Colonic mucosa (tissue), 4 donors: ENCODE results near the gene APRT. TPM values are rescaled to one million over a fixed set of nuclear protein-coding genes. Genes with fewer than 3 reads are reported as not detected.
"Not testable (repeated sequence)": the region's sequence is repeated elsewhere in the genome, so short reads cannot be mapped to it uniquely, and the experiment has no call there.

ENCODE experiments used
- DNase-seq: peaks from one replicate; pipeline ENCODE4 v3.0.0-alpha.2; 2020
- H3K27ac ChIP-seq: fragments of 200-600 bp; one replicate; pipeline ENCODE4 v1.8.0; 2021
- H3K27me3 ChIP-seq: fragments of 200-600 bp; one replicate; pipeline ENCODE4 v1.8.0; 2021
- H3K36me3 ChIP-seq: fragments of 200-600 bp; one replicate; pipeline ENCODE4 v1.8.0; 2021
- H3K4me1 ChIP-seq: fragments of 200-600 bp; one replicate; pipeline ENCODE4 v1.8.0; 2021; ENCODE audit warnings: mild to moderate bottlenecking
- H3K4me3 ChIP-seq: fragments of 200-600 bp; one replicate; pipeline ENCODE4 v1.8.0; 2021
- H3K9ac ChIP-seq, 2 donors: one replicate each; pipeline ENCODE4 v1.7.0; 2013; ENCODE audit warnings: control low read depth in 2 of 2, low read depth in 2 of 2, low read length in 2 of 2
- H3K9me3 ChIP-seq: fragments of 200-600 bp; one replicate; pipeline ENCODE4 v1.8.0; 2021
- intact Hi-C: fragments of 100-400 bp; cut with DNase I; formaldehyde crosslinking; loops from one replicate; pipeline ENCODE4 v1.14.1; 2022
- total RNA-seq, 2 donors: library from RNA; stranded (reverse); fragmentation: NEBNext Ultra II Directional in 1 of 2; extraction: Animal tissue kit (Norgen Biotek cat#: 25700) in 1 of 2; gene quantifications; one replicate each; pipeline ENCODE4 v1.2.1, GENCODE V29; 2021
- TF ChIP-seq, protein P1 (sequence below): fragments of 200-600 bp; IDR thresholded peaks from one replicate; pipeline ENCODE4 v1.8.0; 2022; ENCODE audit warnings: antibody characterized with exemption, mild to moderate bottlenecking
- donor health status: healthy.
- donor health status: DM: no; HTN: no; CAD: no.
- donor health status: DM: no; HTN: no; CAD: no.

APRT gene
- total RNA-seq, 2 donors from 2014 or later: 103 to 273 TPM

DNA sequence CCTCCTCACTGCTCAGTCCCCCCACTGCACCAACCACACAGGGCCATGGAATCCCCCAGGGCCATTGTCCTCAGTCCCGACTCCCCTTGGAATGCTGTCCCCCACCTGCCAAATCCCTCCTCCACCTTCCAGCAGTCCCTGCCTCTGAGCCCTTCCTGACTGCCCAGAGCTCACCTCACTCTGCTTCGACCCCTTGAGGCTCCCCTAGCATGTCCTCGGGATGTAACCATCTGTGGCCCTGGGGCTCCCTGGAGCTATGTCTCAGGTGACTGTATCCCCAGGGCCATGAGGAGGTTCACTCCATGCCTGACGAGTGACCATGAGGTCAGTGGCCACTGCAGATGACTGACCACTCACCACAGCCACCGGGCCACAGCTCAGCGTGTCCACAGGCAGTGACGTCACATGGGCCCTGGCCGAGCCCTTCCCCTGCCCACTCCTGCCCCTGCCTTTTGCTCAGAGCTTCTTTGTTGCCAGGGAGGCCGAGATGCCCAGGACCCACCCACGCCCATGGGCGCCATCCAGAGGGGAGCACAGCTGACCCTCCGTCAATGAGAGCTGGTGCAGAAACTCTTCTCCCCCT lies 19.0 kb downstream of the APRT start:
- H3K27ac ChIP-seq: no peak overlapping the region
- TF ChIP-seq, protein P1, sequence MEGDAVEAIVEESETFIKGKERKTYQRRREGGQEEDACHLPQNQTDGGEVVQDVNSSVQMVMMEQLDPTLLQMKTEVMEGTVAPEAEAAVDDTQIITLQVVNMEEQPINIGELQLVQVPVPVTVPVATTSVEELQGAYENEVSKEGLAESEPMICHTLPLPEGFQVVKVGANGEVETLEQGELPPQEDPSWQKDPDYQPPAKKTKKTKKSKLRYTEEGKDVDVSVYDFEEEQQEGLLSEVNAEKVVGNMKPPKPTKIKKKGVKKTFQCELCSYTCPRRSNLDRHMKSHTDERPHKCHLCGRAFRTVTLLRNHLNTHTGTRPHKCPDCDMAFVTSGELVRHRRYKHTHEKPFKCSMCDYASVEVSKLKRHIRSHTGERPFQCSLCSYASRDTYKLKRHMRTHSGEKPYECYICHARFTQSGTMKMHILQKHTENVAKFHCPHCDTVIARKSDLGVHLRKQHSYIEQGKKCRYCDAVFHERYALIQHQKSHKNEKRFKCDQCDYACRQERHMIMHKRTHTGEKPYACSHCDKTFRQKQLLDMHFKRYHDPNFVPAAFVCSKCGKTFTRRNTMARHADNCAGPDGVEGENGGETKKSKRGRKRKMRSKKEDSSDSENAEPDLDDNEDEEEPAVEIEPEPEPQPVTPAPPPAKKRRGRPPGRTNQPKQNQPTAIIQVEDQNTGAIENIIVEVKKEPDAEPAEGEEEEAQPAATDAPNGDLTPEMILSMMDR: no peak
- no peaks in the 10 kb centered on the region for H3K9me3 ChIP-seq
- H3K27me3 ChIP-seq: no peaks in the 10 kb centered on the region
- no peaks in the 10 kb centered on the region for H3K4me1 ChIP-seq
- no peak overlapping the region for H3K4me3 ChIP-seq
- intact Hi-C loops: no loop called here
- H3K36me3 ChIP-seq: no peaks in the 10 kb centered on the region
- no peak for DNase-seq
- H3K9ac ChIP-seq: no peak overlapping the region

DNA sequence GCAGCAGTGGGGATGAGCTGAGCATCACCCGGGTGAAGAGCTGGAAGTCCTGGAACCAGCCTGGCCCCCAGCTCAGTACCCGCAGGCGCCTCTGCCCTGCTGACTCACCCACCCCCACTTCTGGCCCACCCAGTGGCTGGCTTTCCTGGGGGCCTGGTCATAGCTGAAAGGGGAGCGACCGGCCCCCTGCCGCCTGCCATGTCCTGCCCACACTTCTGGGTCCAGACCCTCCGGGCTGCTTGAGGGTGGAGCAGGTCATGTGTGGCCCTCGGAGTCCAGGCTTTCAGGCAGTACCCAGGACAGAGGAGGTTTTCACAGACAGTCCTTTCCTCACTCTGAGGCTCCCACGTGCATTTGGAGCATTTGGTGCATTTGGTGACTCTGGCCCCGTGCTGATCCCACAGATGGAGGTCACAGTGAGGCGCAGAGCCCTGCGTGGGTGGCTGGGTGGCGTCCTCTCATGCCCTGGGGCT lies 19.6 kb downstream of the APRT start:
- no peaks in the 10 kb centered on the region for H3K36me3 ChIP-seq
- H3K27ac ChIP-seq: no peak overlapping the region
- no peak overlapping the region for H3K9ac ChIP-seq
- DNase-seq: no peak
- TF ChIP-seq, protein P1: no peak
- intact Hi-C loops: no loop called here
- no peaks in the 10 kb centered on the region for H3K9me3 ChIP-seq
- no peak overlapping the region for H3K4me3 ChIP-seq
- no peaks in the 10 kb centered on the region for H3K4me1 ChIP-seq
- no peaks in the 10 kb centered on the region for H3K27me3 ChIP-seq

DNA sequence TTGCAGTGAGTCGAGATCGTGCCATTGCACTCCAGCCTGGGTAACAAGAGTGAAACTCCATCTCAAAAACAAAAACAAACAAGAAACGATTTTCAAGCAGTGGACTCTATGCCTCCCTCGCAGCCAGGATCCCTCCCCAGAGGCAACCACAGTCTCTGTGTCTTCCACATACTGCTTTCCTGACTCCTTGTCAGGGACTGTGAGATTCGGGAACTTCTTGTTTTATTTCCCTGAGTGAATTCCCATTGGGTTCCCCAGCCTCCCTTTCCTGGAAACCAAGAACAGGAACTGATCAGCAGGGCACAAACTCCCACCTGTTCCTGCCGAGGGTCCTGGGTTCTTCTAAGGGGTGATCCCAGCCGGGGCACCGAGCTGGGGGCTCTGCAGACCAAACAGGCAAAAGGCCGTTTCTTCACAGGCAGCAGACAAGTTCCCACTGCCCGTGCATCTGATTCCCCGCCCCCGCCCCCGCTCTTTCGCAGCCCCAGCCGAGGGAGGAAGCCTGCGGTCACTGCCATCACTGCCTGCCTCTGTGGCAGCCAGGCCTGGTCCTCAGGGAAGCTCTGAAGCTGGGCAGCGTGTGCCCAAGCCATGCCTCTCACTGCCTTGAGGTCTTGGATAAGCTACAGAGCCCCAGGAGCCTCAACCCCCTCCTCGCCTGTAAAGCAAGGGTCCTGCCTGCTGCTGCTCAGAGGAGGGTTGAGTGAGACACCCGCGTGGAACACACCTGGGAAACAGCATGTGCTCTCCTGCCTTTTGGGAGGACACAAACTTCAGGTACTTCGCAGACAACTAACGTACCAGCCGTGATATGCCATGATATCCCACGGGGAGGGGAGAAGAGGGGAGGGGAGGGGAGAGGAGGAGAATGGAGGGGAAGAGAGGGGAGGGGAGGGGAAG lies 21.2 kb downstream of the APRT start:
- no peak for DNase-seq
- Histone ChIP-seq H3K4me3 (no peak overlapping the region), H3K27ac (no peak overlapping the region), H3K27me3 (no peaks in the 10 kb centered on the region), H3K4me1 (no peaks in the 10 kb centered on the region), H3K9ac (no peak overlapping the region), H3K36me3 (no peaks in the 10 kb centered on the region), H3K9me3 (no peaks in the 10 kb centered on the region)
- intact Hi-C loops: no loop called here
- TF ChIP-seq, protein P1: no peak

- H3K9ac ChIP-seq: no peak overlapping the region
- H3K4me3 ChIP-seq: no peak overlapping the region
- no peaks in the 10 kb centered on the region for H3K27me3 ChIP-seq
- H3K4me1 ChIP-seq: no peaks in the 10 kb centered on the region
- H3K9me3 ChIP-seq: no peaks in the 10 kb centered on the region
- H3K27ac ChIP-seq: no peak overlapping the region
- no peak for DNase-seq
- intact Hi-C loops: no loop called here
- TF ChIP-seq, protein P1: no peak
- H3K36me3 ChIP-seq: no peaks in the 10 kb centered on the region
Observed at GRCh38 chr16:88789594-88789993, 22.1 kb downstream of the APRT start.

DNA sequence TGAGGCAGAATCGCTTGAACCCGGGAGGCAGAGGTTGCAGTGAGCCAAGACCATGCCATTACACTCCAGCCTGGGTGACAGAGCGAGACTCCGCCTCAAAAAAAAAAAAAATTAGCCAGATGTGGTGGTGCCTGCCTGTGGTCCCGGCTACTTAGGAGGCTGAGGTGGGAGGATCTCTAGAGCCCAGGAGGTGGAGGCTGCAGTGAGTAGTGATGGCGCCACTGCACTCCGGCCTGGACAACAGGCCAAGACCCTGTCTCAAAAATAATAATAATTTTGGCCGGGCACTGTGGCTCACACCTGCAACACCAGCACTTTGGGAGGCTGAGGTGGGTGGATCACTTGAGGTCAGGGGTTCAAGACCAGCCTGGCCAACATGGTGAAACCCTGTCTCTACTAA lies 23.0 kb downstream of the APRT start:
- DNase-seq, H3K36me3 ChIP-seq, H3K9ac ChIP-seq, H3K9me3 ChIP-seq, H3K27me3 ChIP-seq, H3K27ac ChIP-seq, H3K4me1 ChIP-seq, intact Hi-C loops, H3K4me3 ChIP-seq: not testable (repeated sequence)
